ENCODE results near the gene C3orf52. TPM values are rescaled to one million over a fixed set of nuclear protein-coding genes. Genes with fewer than 3 reads are reported as not detected.

The C3orf52 gene
- total and polyA plus RNA-seq, 10 of the 15 experiments (the other 5 are each of a cell fraction or from before 2014, with no cell fraction given): 0.15 to 1.9 (median 0.73) TPM

DNA sequence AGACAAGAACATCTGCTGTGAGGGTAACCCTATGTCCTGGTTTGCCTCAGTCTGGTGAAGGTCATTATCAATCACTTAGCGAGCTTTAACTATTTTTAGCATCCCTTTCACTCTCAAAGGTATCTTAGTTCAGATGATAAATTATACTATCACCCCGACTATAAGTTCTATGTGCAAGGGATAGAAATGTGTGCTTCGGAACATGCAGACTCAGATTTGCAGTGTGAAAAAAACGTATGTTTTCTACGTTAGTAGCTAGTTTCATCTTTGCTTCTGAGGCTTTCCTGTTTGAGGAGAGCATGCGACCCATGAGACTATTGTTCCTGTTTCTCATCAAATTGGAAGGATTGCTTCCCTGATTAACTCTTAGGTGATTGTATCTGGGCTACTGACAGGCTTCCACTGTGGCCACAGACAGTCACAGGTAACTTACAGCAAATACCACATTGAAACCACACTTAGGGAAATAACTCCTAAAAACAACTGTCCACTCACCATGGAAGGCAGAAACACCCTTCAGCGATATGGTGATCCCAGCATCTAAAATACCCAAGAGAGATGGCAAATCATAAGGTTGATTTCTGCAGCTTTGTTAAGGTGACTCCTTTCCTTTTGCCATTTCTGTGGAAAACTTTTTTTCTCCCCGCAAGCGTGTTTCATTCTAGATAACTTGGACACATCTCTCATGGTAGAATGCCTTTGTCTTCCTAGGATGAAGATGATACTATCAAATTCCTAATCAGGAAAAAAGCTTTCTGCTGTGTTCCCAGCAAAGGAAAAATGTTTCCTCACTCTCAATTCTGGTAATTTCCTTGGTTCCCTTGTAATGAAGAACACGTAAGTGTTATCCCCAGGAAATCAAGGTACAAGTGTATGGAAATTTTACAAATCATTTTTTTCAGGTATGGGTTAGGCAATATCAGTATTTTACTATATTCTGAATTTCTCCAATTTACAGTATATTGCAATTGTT lies 41.6 kb downstream of the C3orf52 start (continued):
- TF ChIP-seq, protein P1, sequence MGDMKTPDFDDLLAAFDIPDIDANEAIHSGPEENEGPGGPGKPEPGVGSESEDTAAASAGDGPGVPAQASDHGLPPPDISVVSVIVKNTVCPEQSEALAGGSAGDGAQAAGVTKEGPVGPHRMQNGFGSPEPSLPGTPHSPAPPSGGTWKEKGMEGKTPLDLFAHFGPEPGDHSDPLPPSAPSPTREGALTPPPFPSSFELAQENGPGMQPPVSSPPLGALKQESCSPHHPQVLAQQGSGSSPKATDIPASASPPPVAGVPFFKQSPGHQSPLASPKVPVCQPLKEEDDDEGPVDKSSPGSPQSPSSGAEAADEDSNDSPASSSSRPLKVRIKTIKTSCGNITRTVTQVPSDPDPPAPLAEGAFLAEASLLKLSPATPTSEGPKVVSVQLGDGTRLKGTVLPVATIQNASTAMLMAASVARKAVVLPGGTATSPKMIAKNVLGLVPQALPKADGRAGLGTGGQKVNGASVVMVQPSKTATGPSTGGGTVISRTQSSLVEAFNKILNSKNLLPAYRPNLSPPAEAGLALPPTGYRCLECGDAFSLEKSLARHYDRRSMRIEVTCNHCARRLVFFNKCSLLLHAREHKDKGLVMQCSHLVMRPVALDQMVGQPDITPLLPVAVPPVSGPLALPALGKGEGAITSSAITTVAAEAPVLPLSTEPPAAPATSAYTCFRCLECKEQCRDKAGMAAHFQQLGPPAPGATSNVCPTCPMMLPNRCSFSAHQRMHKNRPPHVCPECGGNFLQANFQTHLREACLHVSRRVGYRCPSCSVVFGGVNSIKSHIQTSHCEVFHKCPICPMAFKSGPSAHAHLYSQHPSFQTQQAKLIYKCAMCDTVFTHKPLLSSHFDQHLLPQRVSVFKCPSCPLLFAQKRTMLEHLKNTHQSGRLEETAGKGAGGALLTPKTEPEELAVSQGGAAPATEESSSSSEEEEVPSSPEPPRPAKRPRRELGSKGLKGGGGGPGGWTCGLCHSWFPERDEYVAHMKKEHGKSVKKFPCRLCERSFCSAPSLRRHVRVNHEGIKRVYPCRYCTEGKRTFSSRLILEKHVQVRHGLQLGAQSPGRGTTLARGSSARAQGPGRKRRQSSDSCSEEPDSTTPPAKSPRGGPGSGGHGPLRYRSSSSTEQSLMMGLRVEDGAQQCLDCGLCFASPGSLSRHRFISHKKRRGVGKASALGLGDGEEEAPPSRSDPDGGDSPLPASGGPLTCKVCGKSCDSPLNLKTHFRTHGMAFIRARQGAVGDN (IDR thresholded peaks at IDR 0.05): peak; percentile 89
- TF ChIP-seq, protein P2, sequence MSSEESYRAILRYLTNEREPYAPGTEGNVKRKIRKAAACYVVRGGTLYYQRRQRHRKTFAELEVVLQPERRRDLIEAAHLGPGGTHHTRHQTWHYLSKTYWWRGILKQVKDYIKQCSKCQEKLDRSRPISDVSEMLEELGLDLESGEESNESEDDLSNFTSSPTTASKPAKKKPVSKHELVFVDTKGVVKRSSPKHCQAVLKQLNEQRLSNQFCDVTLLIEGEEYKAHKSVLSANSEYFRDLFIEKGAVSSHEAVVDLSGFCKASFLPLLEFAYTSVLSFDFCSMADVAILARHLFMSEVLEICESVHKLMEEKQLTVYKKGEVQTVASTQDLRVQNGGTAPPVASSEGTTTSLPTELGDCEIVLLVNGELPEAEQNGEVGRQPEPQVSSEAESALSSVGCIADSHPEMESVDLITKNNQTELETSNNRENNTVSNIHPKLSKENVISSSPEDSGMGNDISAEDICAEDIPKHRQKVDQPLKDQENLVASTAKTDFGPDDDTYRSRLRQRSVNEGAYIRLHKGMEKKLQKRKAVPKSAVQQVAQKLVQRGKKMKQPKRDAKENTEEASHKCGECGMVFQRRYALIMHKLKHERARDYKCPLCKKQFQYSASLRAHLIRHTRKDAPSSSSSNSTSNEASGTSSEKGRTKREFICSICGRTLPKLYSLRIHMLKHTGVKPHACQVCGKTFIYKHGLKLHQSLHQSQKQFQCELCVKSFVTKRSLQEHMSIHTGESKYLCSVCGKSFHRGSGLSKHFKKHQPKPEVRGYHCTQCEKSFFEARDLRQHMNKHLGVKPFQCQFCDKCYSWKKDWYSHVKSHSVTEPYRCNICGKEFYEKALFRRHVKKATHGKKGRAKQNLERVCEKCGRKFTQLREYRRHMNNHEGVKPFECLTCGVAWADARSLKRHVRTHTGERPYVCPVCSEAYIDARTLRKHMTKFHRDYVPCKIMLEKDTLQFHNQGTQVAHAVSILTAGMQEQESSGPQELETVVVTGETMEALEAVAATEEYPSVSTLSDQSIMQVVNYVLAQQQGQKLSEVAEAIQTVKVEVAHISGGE (CRISPR knock-in tag; IDR thresholded peaks at IDR 0.05): no peak
- TF ChIP-seq, protein P3, sequence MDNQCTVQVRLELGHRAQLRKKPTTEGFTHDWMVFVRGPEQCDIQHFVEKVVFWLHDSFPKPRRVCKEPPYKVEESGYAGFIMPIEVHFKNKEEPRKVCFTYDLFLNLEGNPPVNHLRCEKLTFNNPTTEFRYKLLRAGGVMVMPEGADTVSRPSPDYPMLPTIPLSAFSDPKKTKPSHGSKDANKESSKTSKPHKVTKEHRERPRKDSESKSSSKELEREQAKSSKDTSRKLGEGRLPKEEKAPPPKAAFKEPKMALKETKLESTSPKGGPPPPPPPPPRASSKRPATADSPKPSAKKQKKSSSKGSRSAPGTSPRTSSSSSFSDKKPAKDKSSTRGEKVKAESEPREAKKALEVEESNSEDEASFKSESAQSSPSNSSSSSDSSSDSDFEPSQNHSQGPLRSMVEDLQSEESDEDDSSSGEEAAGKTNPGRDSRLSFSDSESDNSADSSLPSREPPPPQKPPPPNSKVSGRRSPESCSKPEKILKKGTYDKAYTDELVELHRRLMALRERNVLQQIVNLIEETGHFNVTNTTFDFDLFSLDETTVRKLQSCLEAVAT (IDR thresholded peaks at IDR 0.05): peak; percentile 96
- TF ChIP-seq NFIC (IDR thresholded peaks at IDR 0.05; ENCODE audit: low read depth, low read length): no peak
- 0 out of 2 replicates have a peak, but pooled peaks have one; percentile 59 for TF ChIP-seq ZNF24 (IDR thresholded peaks at IDR 0.05)
- TF ChIP-seq MEF2B (IDR thresholded peaks at IDR 0.05; ENCODE audit: partially characterized antibody, poor library complexity, severe bottlenecking): peak; percentile 84
- TF ChIP-seq ZNF274 (IDR thresholded peaks at IDR 0.05; ENCODE audit: insufficient read depth, insufficient read length): no peak
- TF ChIP-seq, protein P4, sequence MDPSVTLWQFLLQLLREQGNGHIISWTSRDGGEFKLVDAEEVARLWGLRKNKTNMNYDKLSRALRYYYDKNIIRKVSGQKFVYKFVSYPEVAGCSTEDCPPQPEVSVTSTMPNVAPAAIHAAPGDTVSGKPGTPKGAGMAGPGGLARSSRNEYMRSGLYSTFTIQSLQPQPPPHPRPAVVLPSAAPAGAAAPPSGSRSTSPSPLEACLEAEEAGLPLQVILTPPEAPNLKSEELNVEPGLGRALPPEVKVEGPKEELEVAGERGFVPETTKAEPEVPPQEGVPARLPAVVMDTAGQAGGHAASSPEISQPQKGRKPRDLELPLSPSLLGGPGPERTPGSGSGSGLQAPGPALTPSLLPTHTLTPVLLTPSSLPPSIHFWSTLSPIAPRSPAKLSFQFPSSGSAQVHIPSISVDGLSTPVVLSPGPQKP (IDR thresholded peaks at IDR 0.05; ENCODE audit: low read depth, low read length): no peak
- TF ChIP-seq FOXM1 (IDR thresholded peaks at IDR 0.05; ENCODE audit: low read depth, low read length): no peak
- 0 out of 2 replicates have a peak, but pooled peaks have one; percentile 16 for TF ChIP-seq RAD21 (IDR thresholded peaks at IDR 0.05; ENCODE audit: insufficient read depth, low read depth, low read length)
- no peak for TF ChIP-seq KAT2A (conservative IDR thresholded peaks at IDR 0.05; ENCODE audit: control insufficient read depth, low read depth, low read length)
- TF ChIP-seq EED (IDR thresholded peaks at IDR 0.05; ENCODE audit: low read depth): peak; percentile 62
- TF ChIP-seq, protein P5, sequence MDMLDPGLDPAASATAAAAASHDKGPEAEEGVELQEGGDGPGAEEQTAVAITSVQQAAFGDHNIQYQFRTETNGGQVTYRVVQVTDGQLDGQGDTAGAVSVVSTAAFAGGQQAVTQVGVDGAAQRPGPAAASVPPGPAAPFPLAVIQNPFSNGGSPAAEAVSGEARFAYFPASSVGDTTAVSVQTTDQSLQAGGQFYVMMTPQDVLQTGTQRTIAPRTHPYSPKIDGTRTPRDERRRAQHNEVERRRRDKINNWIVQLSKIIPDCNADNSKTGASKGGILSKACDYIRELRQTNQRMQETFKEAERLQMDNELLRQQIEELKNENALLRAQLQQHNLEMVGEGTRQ (IDR thresholded peaks at IDR 0.05; ENCODE audit: borderline replicate concordance, low read depth, low read length): no peak
- TF ChIP-seq HCFC1 (IDR thresholded peaks at IDR 0.05; ENCODE audit: low read length): no peak
- TF ChIP-seq STAT1 (conservative IDR thresholded peaks at IDR 0.05): no peak
- TF ChIP-seq SMAD1 (IDR thresholded peaks at IDR 0.05; ENCODE audit: low read depth, partially characterized antibody): peak; percentile 59
- no peak for TF ChIP-seq NFYB (IDR thresholded peaks at IDR 0.05; ENCODE audit: insufficient read depth, low read depth, low read length)
